Measurements from ENCODE around the gene ROPN1L.
"Not testable (repeated sequence)": the region's sequence is repeated elsewhere in the genome, so short reads cannot be mapped to it uniquely, and the experiment has no call there.

Gene ROPN1L

GRCh38 chr5:10513501-10514442 lies 72.1 kb downstream of the ROPN1L start:
- no peak for DNase-seq (ENCODE audit: low read depth)
- no peak for TF ChIP-seq CTCF (IDR thresholded peaks at IDR 0.05; ENCODE audit: insufficient read depth, low read depth, low read length, missing control alignments)
- H3K4me3 ChIP-seq (ENCODE audit: low read depth, low read length): no peak overlapping the region

GRCh38 chr5:10514572-10514971 lies 72.9 kb downstream of the ROPN1L start:
- H3K4me3 ChIP-seq (ENCODE audit: low read depth, low read length); DNase-seq (ENCODE audit: low read depth): not testable (repeated sequence)
